ENCODE data around the gene PTPN18. TPM values are rescaled to one million over a fixed set of nuclear protein-coding genes. Genes with fewer than 3 reads are reported as not detected.
"Not testable (repeated sequence)": the region's sequence is repeated elsewhere in the genome, so short reads cannot be mapped to it uniquely, and the experiment has no call there.

The PTPN18 gene
- total RNA-seq, 1 donor from 2014 or later: 44.7 TPM

DNA sequence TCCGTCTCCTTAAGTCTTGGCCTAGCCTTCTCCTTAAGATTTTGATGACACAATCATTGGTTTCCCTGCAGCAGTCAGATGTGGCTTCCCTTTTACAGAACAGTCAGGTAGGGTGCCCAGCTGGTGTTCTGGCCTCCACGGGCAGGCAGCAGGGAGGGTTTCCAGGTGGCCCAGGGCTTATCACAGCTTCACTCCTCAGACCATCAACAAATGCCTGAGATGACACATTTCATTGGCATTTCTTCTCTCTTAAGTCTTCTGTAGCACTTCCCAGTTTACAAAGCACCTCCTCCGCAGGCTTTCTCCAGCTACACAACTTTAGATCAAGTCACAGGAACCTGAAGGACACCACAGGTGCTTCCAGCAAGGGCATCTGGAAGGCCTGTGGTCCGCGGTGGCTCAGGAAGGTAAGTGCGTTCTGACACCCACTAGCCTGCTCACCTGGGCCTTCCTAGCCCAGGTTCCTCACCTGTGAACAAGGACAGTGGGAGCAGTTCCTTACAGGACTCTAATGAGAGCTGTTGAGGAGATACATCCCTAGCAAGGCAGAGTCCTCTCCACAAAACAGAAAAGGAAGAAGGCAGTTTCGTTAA lies 37.6 kb downstream of the PTPN18 start:
- intact Hi-C loops (cut with DNase I): no loop called here
- ATAC-seq (no peak), DNase-seq (ENCODE audit: low spot score) (no peak)

DNA sequence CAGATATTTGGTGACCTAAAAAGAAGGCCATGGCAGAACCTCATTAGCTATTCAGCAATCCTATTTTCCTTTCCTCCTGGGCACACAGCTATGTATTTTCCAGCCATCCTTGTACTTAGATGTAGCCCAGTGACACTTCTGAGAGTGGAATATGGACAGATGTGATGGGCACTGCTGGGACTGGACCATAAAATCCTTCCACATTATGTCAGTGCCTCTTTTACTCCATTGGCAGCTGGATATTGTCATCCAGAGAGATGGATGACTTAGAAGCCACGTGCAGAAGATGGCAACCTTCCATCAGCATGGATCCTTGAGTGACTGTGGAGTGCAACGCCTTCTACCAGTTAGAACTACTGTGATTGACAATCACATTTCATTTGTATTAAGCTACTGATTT lies 50.4 kb downstream of the PTPN18 start:
- ATAC-seq; intact Hi-C loops (cut with DNase I); DNase-seq (ENCODE audit: low spot score): not testable (repeated sequence)

DNA sequence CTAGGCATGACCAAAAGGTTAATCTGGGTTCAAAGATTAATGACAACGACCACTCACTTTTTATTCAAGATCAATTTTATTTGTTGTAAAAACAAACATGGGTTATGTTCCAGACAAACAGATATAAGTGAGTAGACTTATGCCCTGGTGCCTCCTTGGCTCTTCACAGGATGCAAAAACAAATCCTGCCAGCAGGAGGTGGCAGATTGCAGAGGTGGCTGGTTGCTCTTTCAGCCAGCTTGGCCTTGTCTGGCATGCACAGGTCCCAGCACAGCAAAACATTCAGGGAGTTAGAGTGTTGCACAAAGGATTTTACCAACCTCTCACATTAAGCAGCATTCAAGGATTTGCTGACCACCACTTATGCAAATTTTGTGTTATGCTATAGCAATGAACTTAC lies 60.8 kb downstream of the PTPN18 start:
- DNase-seq (ENCODE audit: low spot score); intact Hi-C loops (cut with DNase I); ATAC-seq: not testable (repeated sequence)

DNA sequence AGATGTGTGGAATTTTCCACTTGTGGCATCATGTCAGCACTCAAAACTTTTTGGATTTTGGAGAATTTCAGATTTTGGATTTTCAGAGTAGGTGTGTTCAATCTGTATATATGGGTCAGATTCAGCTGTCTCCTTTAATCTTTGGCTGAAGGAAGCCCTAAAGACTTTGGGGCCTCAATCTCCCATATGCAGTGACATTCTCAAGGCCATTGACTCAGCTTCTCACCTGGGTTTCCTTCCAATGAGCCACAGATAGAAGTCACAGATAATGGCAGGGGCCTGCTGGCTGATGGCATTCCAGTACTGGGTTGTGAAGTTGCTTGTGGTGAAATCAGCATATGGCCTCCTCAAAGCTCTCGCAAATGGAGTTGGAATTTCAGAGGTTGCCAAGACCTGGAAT lies 63.0 kb downstream of the PTPN18 start:
- intact Hi-C loops (cut with DNase I); ATAC-seq; DNase-seq (ENCODE audit: low spot score): not testable (repeated sequence)

Other genes starting within 250 kb of the PTPN18 start
- 2.0 TPM for gene POTEF, start 226.8 kb upstream of the PTPN18 start, total RNA-seq
- 7.5 TPM for gene CCDC74B, start 210.9 kb upstream of the PTPN18 start, total RNA-seq
- 40.4 TPM for gene SMPD4, start 174.5 kb upstream of the PTPN18 start, total RNA-seq
- gene MZT2B, start 173.8 kb upstream of the PTPN18 start, total RNA-seq: 168 TPM
- not detected for gene TUBA3E, start 157.6 kb upstream of the PTPN18 start, total RNA-seq
- gene IMP4, start 13.2 kb upstream of the PTPN18 start, total RNA-seq: 43.0 TPM
- 0.27 TPM for gene POTEI, start 153.3 kb downstream of the PTPN18 start, total RNA-seq
- not detected for gene CFC1B, start 165.2 kb downstream of the PTPN18 start, total RNA-seq
- not detected for gene CFC1, start 243.5 kb downstream of the PTPN18 start, total RNA-seq